ENCODE measurements around the gene TRMT1L.

Gene TRMT1L

GRCh38 chr1:185159966-185160365 is 3.2 kb upstream of the TRMT1L start:
- H3K27ac ChIP-seq, result no peak overlapping the region
- TF ChIP-seq ZFX (IDR thresholded peaks at IDR 0.05) (no peak), CTCF (conservative IDR thresholded peaks at IDR 0.05) (no peak)

- TF ChIP-seq ZFX (IDR thresholded peaks at IDR 0.05) (no peak), CTCF (conservative IDR thresholded peaks at IDR 0.05) (no peak)
- H3K27ac ChIP-seq, result no peak overlapping the region
Observed at GRCh38 chr1:185158800-185159199, 2.0 kb upstream of the TRMT1L start.

DNA sequence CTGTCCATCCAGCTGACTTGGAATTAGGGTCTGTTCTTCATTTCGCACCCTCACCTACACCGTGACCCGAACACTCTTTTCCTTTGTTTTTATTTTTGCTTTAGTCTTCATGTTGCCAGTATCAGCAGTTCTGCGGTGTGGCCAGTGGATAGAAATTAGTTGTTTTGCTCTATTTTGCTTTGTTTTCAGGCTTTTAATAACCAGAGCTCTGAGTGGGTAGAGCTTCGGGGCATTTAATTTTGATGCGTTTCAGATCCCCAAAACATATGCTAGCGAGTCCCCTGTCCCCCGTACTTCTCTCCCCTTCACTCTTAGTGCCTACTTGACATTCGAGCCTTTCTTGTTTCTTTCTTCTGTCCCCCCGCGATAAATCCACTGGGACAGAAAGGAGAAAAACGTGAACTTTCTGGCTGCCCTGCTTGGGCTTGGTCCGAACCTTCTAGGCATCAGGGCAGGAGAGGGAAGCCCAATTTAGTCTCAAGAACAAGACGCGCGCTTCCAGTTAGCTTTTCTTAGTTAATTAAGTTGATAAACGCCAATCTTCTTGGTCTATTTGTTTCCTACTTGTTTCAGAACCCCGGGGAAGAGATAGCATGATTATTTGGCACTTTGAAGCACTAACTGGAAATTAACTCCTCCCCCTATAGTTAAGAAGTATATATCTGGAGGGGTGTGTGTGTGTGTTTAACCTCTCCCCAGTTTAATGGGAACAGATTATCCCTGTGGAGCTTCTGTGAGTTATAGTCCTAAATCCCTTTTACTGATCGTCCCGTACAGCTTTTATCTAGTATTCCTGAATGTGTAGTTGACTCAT is 1.1 kb upstream of the TRMT1L start:
- peak overlapping the region; percentile 88 for H3K27ac ChIP-seq
- no peak for TF ChIP-seq CTCF (conservative IDR thresholded peaks at IDR 0.05)
- TF ChIP-seq ZFX (IDR thresholded peaks at IDR 0.05), result no peak

DNA sequence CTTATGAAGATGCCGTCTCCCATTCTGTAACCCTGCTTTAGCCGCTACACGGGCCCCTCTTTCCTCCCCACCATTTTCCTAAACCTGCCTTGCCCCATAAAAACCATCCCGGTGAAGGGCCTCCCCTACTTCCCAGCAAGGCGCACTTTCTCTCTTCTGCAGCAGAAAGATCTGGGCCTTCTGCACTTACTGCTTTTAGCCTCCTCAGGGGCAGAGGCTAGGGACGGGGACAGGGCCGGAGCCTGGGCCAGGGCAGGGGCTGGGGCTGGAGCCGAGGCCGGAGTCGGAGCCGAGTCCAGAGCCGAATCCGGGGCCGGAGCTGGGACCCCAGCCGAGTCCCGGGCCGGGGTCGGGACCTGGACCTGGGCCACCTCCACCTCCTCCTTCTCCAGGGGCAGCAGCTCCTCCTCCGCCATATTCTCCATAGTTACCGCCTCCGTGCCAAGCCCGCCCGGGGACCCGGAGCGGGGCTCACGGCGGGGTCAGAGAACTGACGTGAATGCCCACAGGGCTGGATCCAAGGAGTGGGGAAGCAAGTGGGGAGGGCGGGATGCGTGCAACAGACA is 382 bp downstream of the TRMT1L start:
- peak overlapping the region; percentile 88 for H3K27ac ChIP-seq
- TF ChIP-seq CTCF (conservative IDR thresholded peaks at IDR 0.05), result no peak
- TF ChIP-seq ZFX (IDR thresholded peaks at IDR 0.05), result peak; percentile 87

- no peak for TF ChIP-seq CTCF (conservative IDR thresholded peaks at IDR 0.05)
- TF ChIP-seq ZFX (IDR thresholded peaks at IDR 0.05), result no peak
- H3K27ac ChIP-seq, result peak overlapping the region; percentile 88
Observed at GRCh38 chr1:185155600-185156287, 1.0 kb downstream of the TRMT1L start.

- no peak overlapping the region for H3K27ac ChIP-seq
- no peak for TF ChIP-seq ZFX (IDR thresholded peaks at IDR 0.05)
Observed at GRCh38 chr1:185154912-185155513, 1.7 kb downstream of the TRMT1L start.

GRCh38 chr1:185152187-185152767 is 4.5 kb downstream of the TRMT1L start:
- no peak overlapping the region for H3K27ac ChIP-seq
- no peak for TF ChIP-seq CTCF (conservative IDR thresholded peaks at IDR 0.05)
- no peak for TF ChIP-seq ZFX (IDR thresholded peaks at IDR 0.05)

All from C4-2B (cell line).